Activated CD8-positive, alpha-beta memory T cell treated with anti-CD3 and anti-CD28 coated beads, Interleukin-2, amount 50 U/mL, for 48 hours (primary cell): Measurements from ENCODE around the gene PROK1.
"Not testable (repeated sequence)": the region's sequence is repeated elsewhere in the genome, so short reads cannot be mapped to it uniquely, and the experiment has no call there.

Source experiments
- DNase-seq: peaks from one replicate; pipeline ENCODE4 v3.0.0-alpha.2; 2020

Gene PROK1

GRCh38 chr1:110434946-110435345 is 16.0 kb upstream of the PROK1 start:
- no peak for DNase-seq

GRCh38 chr1:110436635-110437034 is 14.3 kb upstream of the PROK1 start:
- no peak for DNase-seq

- DNase-seq, result not testable (repeated sequence)
Observed at GRCh38 chr1:110437645-110438299, 13.2 kb upstream of the PROK1 start.

- no peak for DNase-seq
Observed at GRCh38 chr1:110438893-110439292, 12.1 kb upstream of the PROK1 start.

- not testable (repeated sequence) for DNase-seq
Observed at GRCh38 chr1:110439873-110440272, 11.1 kb upstream of the PROK1 start.

- no peak for DNase-seq
Observed at GRCh38 chr1:110440877-110441276, 10.1 kb upstream of the PROK1 start.

- DNase-seq, result no peak
Observed at GRCh38 chr1:110441888-110442287, 9.1 kb upstream of the PROK1 start.

GRCh38 chr1:110443451-110443850 is 7.5 kb upstream of the PROK1 start:
- no peak for DNase-seq

GRCh38 chr1:110444561-110444960 is 6.4 kb upstream of the PROK1 start:
- DNase-seq, result no peak

- DNase-seq, result no peak
Observed at GRCh38 chr1:110449661-110450651, 993 bp upstream of the PROK1 start.

- no peak for DNase-seq
Observed at GRCh38 chr1:110452330-110452729, 1.4 kb downstream of the PROK1 start.

- DNase-seq, result no peak
Observed at GRCh38 chr1:110453829-110454228, 2.9 kb downstream of the PROK1 start.

GRCh38 chr1:110454328-110454727 is 3.4 kb downstream of the PROK1 start:
- DNase-seq, result no peak

GRCh38 chr1:110455151-110455550 is 4.2 kb downstream of the PROK1 start:
- DNase-seq, result no peak

GRCh38 chr1:110457206-110457605 is 6.3 kb downstream of the PROK1 start:
- DNase-seq, result no peak

- DNase-seq, result peak; percentile 92
Observed at GRCh38 chr1:110460253-110461220, 9.6 kb downstream of the PROK1 start.

- DNase-seq, result no peak
Observed at GRCh38 chr1:110462093-110462492, 11.1 kb downstream of the PROK1 start.

GRCh38 chr1:110462964-110463363 is 12.0 kb downstream of the PROK1 start:
- no peak for DNase-seq

- DNase-seq, result no peak
Observed at GRCh38 chr1:110463725-110464124, 12.8 kb downstream of the PROK1 start.

GRCh38 chr1:110464340-110464739 is 13.4 kb downstream of the PROK1 start:
- DNase-seq, result no peak

GRCh38 chr1:110465038-110465813 is 14.3 kb downstream of the PROK1 start:
- no peak for DNase-seq

GRCh38 chr1:110465814-110466380 is 14.9 kb downstream of the PROK1 start:
- DNase-seq, result no peak
